Epithelial cell of proximal tubule (primary cell): ENCODE data around the gene CUTC. TPM values are rescaled to one million over a fixed set of nuclear protein-coding genes. Genes with fewer than 3 reads are reported as not detected.

Source experiments
- DNase-seq: peaks from one replicate; pipeline ENCODE4 v3.0.0-alpha.2; 2011; ENCODE audit warnings: low read depth
- H3K4me3 ChIP-seq: 2 replicates; pipeline ENCODE4 v1.5.1; 2011; ENCODE audit warnings: low read depth, mild to moderate bottlenecking, low read length
- CTCF ChIP-seq: conservative IDR thresholded peaks from 2 replicates; pipeline ENCODE4 v1.5.1; 2012; ENCODE audit warnings: low read depth, mild to moderate bottlenecking, low read length
- total RNA-seq: library from RNA; depleted of rRNA; stranded (reverse); fragments of >200 nt; gene quantifications from 2 replicates; pipeline ENCODE4 v1.2.3, GENCODE V29; 2015

The CUTC gene
- total RNA-seq, 1 donor from 2014 or later: 18.8 TPM

DNA sequence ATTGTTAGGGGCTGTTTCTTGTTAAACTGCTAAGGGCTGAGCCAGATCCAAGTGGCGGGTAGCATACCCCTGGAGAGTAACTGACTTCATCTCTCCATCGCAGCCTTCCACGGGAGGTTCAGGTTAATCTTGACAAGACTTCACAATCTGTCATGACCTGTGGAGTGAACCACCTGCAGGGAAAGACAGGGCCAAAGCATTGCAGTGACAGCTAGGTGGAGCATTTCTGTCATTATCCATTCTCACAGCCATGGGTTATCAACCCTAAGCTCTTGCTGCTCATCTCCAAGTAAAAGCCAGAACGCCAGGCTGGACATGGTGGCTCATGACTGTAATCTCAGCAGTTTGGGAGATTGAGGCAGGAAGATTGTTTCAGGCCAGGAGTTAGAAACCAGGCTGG, 67.6 kb downstream of the CUTC start:
- TF ChIP-seq CTCF: no peak
- H3K4me3 ChIP-seq: no peak overlapping the region
- no peak for DNase-seq

- no peak overlapping the region for H3K4me3 ChIP-seq
- DNase-seq: no peak
- TF ChIP-seq CTCF: no peak
These were observed 72.4 kb downstream of the CUTC start for GRCh38 chr10:99804471-99804870.

GRCh38 chr10:99805190-99805589, 73.2 kb downstream of the CUTC start:
- TF ChIP-seq CTCF: no peak
- no peak overlapping the region for H3K4me3 ChIP-seq
- DNase-seq: no peak

Other genes starting within 250 kb of the CUTC start
- not detected in 2 replicates for gene NKX2-3, start 199.3 kb upstream of the CUTC start, total RNA-seq
- gene SLC25A28, start 111.8 kb upstream of the CUTC start, total RNA-seq: 3.1 and 8.3 TPM in 2 replicates
- gene ENTPD7, start 72.7 kb upstream of the CUTC start, total RNA-seq: 20.3 and 25.5 TPM in 2 replicates
- 26.8 and 31.2 TPM in 2 replicates for gene COX15, start 107 bp upstream of the CUTC start, total RNA-seq
- gene ABCC2, start 50.4 kb downstream of the CUTC start, total RNA-seq: 0.17 and 1.2 TPM in 2 replicates